ENCODE data around the gene MYO9B.

- TF ChIP-seq, protein P1, sequence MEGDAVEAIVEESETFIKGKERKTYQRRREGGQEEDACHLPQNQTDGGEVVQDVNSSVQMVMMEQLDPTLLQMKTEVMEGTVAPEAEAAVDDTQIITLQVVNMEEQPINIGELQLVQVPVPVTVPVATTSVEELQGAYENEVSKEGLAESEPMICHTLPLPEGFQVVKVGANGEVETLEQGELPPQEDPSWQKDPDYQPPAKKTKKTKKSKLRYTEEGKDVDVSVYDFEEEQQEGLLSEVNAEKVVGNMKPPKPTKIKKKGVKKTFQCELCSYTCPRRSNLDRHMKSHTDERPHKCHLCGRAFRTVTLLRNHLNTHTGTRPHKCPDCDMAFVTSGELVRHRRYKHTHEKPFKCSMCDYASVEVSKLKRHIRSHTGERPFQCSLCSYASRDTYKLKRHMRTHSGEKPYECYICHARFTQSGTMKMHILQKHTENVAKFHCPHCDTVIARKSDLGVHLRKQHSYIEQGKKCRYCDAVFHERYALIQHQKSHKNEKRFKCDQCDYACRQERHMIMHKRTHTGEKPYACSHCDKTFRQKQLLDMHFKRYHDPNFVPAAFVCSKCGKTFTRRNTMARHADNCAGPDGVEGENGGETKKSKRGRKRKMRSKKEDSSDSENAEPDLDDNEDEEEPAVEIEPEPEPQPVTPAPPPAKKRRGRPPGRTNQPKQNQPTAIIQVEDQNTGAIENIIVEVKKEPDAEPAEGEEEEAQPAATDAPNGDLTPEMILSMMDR (IDR thresholded peaks at IDR 0.05), result no peak
- no peak for TF ChIP-seq POLR2AphosphoS5 (IDR thresholded peaks at IDR 0.05; ENCODE audit: low read depth, low read length)
- TF ChIP-seq, protein P2, sequence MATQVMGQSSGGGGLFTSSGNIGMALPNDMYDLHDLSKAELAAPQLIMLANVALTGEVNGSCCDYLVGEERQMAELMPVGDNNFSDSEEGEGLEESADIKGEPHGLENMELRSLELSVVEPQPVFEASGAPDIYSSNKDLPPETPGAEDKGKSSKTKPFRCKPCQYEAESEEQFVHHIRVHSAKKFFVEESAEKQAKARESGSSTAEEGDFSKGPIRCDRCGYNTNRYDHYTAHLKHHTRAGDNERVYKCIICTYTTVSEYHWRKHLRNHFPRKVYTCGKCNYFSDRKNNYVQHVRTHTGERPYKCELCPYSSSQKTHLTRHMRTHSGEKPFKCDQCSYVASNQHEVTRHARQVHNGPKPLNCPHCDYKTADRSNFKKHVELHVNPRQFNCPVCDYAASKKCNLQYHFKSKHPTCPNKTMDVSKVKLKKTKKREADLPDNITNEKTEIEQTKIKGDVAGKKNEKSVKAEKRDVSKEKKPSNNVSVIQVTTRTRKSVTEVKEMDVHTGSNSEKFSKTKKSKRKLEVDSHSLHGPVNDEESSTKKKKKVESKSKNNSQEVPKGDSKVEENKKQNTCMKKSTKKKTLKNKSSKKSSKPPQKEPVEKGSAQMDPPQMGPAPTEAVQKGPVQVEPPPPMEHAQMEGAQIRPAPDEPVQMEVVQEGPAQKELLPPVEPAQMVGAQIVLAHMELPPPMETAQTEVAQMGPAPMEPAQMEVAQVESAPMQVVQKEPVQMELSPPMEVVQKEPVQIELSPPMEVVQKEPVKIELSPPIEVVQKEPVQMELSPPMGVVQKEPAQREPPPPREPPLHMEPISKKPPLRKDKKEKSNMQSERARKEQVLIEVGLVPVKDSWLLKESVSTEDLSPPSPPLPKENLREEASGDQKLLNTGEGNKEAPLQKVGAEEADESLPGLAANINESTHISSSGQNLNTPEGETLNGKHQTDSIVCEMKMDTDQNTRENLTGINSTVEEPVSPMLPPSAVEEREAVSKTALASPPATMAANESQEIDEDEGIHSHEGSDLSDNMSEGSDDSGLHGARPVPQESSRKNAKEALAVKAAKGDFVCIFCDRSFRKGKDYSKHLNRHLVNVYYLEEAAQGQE (IDR thresholded peaks at IDR 0.05; ENCODE audit: insufficient read depth in 1 of 2, low read depth in 2 of 2, low read length in 1 of 2), result no peak
Observed at GRCh38 chr19:17135001-17135853, 59.6 kb downstream of the MYO9B start.

Measured in Panc1 (cell line).